H1 (cell line): ENCODE results near the gene GDNF. TPM values are rescaled to one million over a fixed set of nuclear protein-coding genes. Genes with fewer than 3 reads are reported as not detected.

ENCODE experiments used
- CTCF ChIA-PET: fragments of 300-600 bp; sonication (Branson Sonifier 250); formaldehyde crosslinking; loops from one replicate; lab custom pipeline; 2021; ENCODE audit not compliant: partially characterized antibody; lab: Charles Lee
- POLR2A ChIA-PET: fragments of 300-600 bp; sonication (Branson Sonifier 250); formaldehyde crosslinking; loops from one replicate; lab custom pipeline; 2021; ENCODE audit warnings: inconsistent platforms; ENCODE audit not compliant: partially characterized antibody; lab: Charles Lee
- DNase-seq, 2 experiments: peaks; one replicate each; pipeline versions ENCODE4 v3.0.0 to v3.0.0-alpha.2; 2010 to 2022; ENCODE audit warnings: low spot score in 2 of 2, low read depth in 1 of 2, mixed read lengths in 1 of 2
- FAIRE-seq: peaks from 2 replicates; lab custom pipeline; 2011; peaks lifted over from hg19 to GRCh38; lab: Jason Lieb, UNC
- H2AFZ ChIP-seq: 2 replicates; pipeline ENCODE4 v1.8.1; 2012; ENCODE audit warnings: low read length, inconsistent platforms
- H2AK5ac ChIP-seq: 2 replicates; pipeline ENCODE4 v1.6.1; 2013; ENCODE audit warnings: low read depth, low read length
- H2BK120ac ChIP-seq: replicated peaks from 2 replicates; pipeline ENCODE3; 2013; ENCODE audit warnings: low read depth, low read length, inconsistent platforms
- H2BK12ac ChIP-seq: 2 replicates; pipeline ENCODE4 v1.6.1; 2013; ENCODE audit warnings: low read depth, low read length
- H2BK15ac ChIP-seq: 2 replicates; pipeline ENCODE4 v1.6.1; 2013; ENCODE audit warnings: low read length
- H2BK20ac ChIP-seq: 2 replicates; pipeline ENCODE4 v1.6.1; 2013; ENCODE audit warnings: low read length
- H2BK5ac ChIP-seq: 2 replicates; pipeline ENCODE4 v1.6.1; 2013; ENCODE audit warnings: low read depth, low read length
- H3K14ac ChIP-seq: 2 replicates; pipeline ENCODE4 v1.6.1; 2013; ENCODE audit warnings: inconsistent platforms; ENCODE audit not compliant: insufficient read length
- H3K18ac ChIP-seq: 2 replicates; pipeline ENCODE4 v1.6.1; 2013; ENCODE audit warnings: low read length; ENCODE audit errors: extremely low read depth
- H3K23ac ChIP-seq: 2 replicates; pipeline ENCODE4 v1.6.1; 2013; ENCODE audit warnings: inconsistent platforms; ENCODE audit not compliant: insufficient read length
- H3K23me2 ChIP-seq: 2 replicates; pipeline ENCODE4 v1.6.1; 2013; ENCODE audit warnings: low read depth, low read length
- H3K27ac ChIP-seq: 2 replicates; pipeline ENCODE4 v1.6.1; 2011; ENCODE audit warnings: low read depth, low read length, inconsistent platforms
- H3K27me3 ChIP-seq, 4 experiments: replicated peaks in 1 of 4; 1 replicate in 1 of 4; 2 replicates in 3 of 4; pipeline versions ENCODE4 v1.6.1 to v1.8.1; 2011 to 2013; ENCODE audit warnings: low read length in 3 of 4, mild to moderate bottlenecking in 3 of 4, inconsistent platforms in 2 of 4, mixed read lengths in 2 of 4, moderate library complexity in 1 of 4; ENCODE audit not compliant: control insufficient read depth in 3 of 4, insufficient read depth in 3 of 4; ENCODE audit errors: extremely low read depth in 1 of 4
- H3K36me3 ChIP-seq, 4 experiments: 2 replicates each; pipeline versions ENCODE4 v1.6.1 to v1.8.1; 2011 to 2013; ENCODE audit warnings: mild to moderate bottlenecking in 4 of 4, low read length in 3 of 4, moderate library complexity in 2 of 4, control low read depth in 1 of 4, inconsistent platforms in 1 of 4; ENCODE audit not compliant: insufficient read depth in 4 of 4, control insufficient read depth in 2 of 4
- H3K4ac ChIP-seq: replicated peaks from 2 replicates; pipeline ENCODE3; 2013; ENCODE audit warnings: low read length, low read depth, mixed read lengths, inconsistent platforms; ENCODE audit not compliant: insufficient read length
- H3K4me1 ChIP-seq, 4 experiments: replicated peaks in 1 of 4; 1 replicate in 1 of 4; 2 replicates in 3 of 4; pipeline versions ENCODE4 v1.6.1 to v1.8.1; 2011 to 2013; ENCODE audit warnings: low read length in 3 of 4, inconsistent platforms in 2 of 4, mixed read lengths in 1 of 4; ENCODE audit not compliant: insufficient read depth in 4 of 4, control insufficient read depth in 3 of 4
- H3K4me2 ChIP-seq, 2 experiments: 2 replicates each; pipeline versions ENCODE4 v1.6.1 to v1.8.1; 2011 to 2013; ENCODE audit warnings: low read depth in 2 of 2, low read length in 2 of 2, control low read depth in 1 of 2, inconsistent platforms in 1 of 2, mild to moderate bottlenecking in 1 of 2; ENCODE audit not compliant: insufficient read depth in 1 of 2
- H3K4me3 ChIP-seq, 4 experiments: fragments of 200-600, 300-600 bp in 1 of 4; sonication (generic), shearing (Covaris generic), sonication (Bioruptor Twin) in 1 of 4; 2 replicates each; pipeline versions ENCODE4 v1.5.1 to v1.8.1; 2011 to 2016; ENCODE audit warnings: low read length in 4 of 4, low read depth in 3 of 4, control low read depth in 2 of 4, inconsistent platforms in 2 of 4, mild to moderate bottlenecking in 2 of 4, mixed read lengths in 1 of 4, moderate library complexity in 1 of 4; ENCODE audit not compliant: insufficient read depth in 2 of 4; ENCODE audit errors: extremely low read depth in 1 of 4
- H3K56ac ChIP-seq: replicated peaks from 2 replicates; pipeline ENCODE3; 2013; ENCODE audit warnings: low read depth, mild to moderate bottlenecking, mixed read lengths, low read length, inconsistent platforms; ENCODE audit not compliant: insufficient read length
- H3K79me1 ChIP-seq: 2 replicates; pipeline ENCODE4 v1.6.1; 2013; ENCODE audit warnings: low read depth, low read length, control low read depth
- H3K79me2 ChIP-seq, 2 experiments: 2 replicates each; pipeline versions ENCODE4 v1.6.1 to v1.8.1; 2012 to 2013; ENCODE audit warnings: low read length in 2 of 2, mild to moderate bottlenecking in 2 of 2, inconsistent platforms in 1 of 2; ENCODE audit not compliant: insufficient read depth in 2 of 2, control insufficient read depth in 1 of 2
- H3K9ac ChIP-seq, 4 experiments: replicated peaks in 1 of 4; 1 replicate in 1 of 4; 2 replicates in 3 of 4; pipeline versions ENCODE4 v1.6.1 to v1.8.1; 2011 to 2013; ENCODE audit warnings: low read depth in 3 of 4, low read length in 3 of 4, control low read depth in 2 of 4, mild to moderate bottlenecking in 2 of 4, moderate library complexity in 2 of 4, inconsistent platforms in 1 of 4; ENCODE audit errors: extremely low read depth in 1 of 4
- H3K9me3 ChIP-seq, 2 experiments: 2 replicates each; pipeline versions ENCODE4 v1.6.1 to v1.8.1; 2012 to 2013; ENCODE audit warnings: mild to moderate bottlenecking in 2 of 2, moderate library complexity in 2 of 2, control low read depth in 1 of 2, inconsistent platforms in 1 of 2, low read depth in 1 of 2, low read length in 1 of 2, mixed read lengths in 1 of 2; ENCODE audit not compliant: insufficient read depth in 2 of 2
- H4K20me1 ChIP-seq, 2 experiments: replicated peaks in 1 of 2; 2 replicates each; pipeline versions ENCODE3 to v1.8.1; 2011 to 2013; ENCODE audit warnings: inconsistent platforms in 2 of 2, low read length in 2 of 2, mild to moderate bottlenecking in 1 of 2; ENCODE audit not compliant: insufficient read depth in 2 of 2, control insufficient read depth in 1 of 2
- H4K5ac ChIP-seq: 2 replicates; pipeline ENCODE4 v1.6.1; 2013; ENCODE audit warnings: low read length, low read depth, mixed read lengths, inconsistent platforms; ENCODE audit not compliant: insufficient read length
- H4K8ac ChIP-seq: 2 replicates; pipeline ENCODE4 v1.8.0; 2013; ENCODE audit warnings: mild to moderate bottlenecking, moderate library complexity, low read length, inconsistent platforms; ENCODE audit not compliant: insufficient read depth; ENCODE audit errors: extremely low read depth
- H4K91ac ChIP-seq: replicated peaks from 2 replicates; pipeline ENCODE3; 2013; ENCODE audit warnings: low read length, mixed read lengths, inconsistent platforms; ENCODE audit not compliant: insufficient read length
- CREB1 ChIP-seq: IDR thresholded peaks from 2 replicates; pipeline ENCODE4 v1.6.1; 2012; ENCODE audit warnings: inconsistent platforms
- CTBP2 ChIP-seq: IDR thresholded peaks from 2 replicates; pipeline ENCODE4 v1.7.0; 2011; ENCODE audit warnings: borderline replicate concordance, mild to moderate bottlenecking, moderate library complexity, mixed read lengths, low read length; ENCODE audit not compliant: insufficient read depth, insufficient read length
- EGR1 ChIP-seq: IDR thresholded peaks from 2 replicates; pipeline ENCODE4 v1.6.1; 2011; ENCODE audit warnings: low read depth, low read length, borderline replicate concordance
- HDAC6 ChIP-seq: IDR thresholded peaks from one replicate; pipeline ENCODE4 v1.7.1; 2012; ENCODE audit warnings: low read depth, mild to moderate bottlenecking, inconsistent platforms, low read length, moderate library complexity
- JUN ChIP-seq: IDR thresholded peaks from 2 replicates; pipeline ENCODE4 v1.6.1; 2011; ENCODE audit warnings: low read depth, mild to moderate bottlenecking, improper control_type of control experiment, low read length
- KDM1A ChIP-seq: fragments of 200-600, 300-600 bp; sonication (generic); IDR thresholded peaks from 2 replicates; pipeline ENCODE4 v1.7.1; 2016; ENCODE audit warnings: mild to moderate bottlenecking, low read length, borderline replicate concordance
- KDM5A ChIP-seq: fragments of 200-600 bp; IDR thresholded peaks from 2 replicates; pipeline ENCODE4 v1.7.1; 2012; ENCODE audit warnings: mild to moderate bottlenecking, low read length, inconsistent platforms, mixed read lengths
- NANOG ChIP-seq: IDR thresholded peaks from 2 replicates; pipeline ENCODE4 v1.6.1; 2011; ENCODE audit warnings: low read length, low read depth, mild to moderate bottlenecking, inconsistent platforms; ENCODE audit not compliant: insufficient read depth, poor library complexity, severe bottlenecking
- PHF8 ChIP-seq: fragments of 200-600 bp; sonication (generic); conservative IDR thresholded peaks from 2 replicates; pipeline ENCODE4 v1.7.1; 2012; ENCODE audit warnings: low read depth, mild to moderate bottlenecking, inconsistent platforms, low read length, moderate library complexity
- RAD21 ChIP-seq, 2 experiments: IDR thresholded peaks in 1 of 2; conservative IDR thresholded peaks in 1 of 2; 2 replicates each; pipeline ENCODE4 v1.6.1; 2011; ENCODE audit warnings: low read depth in 2 of 2, low read length in 2 of 2, improper control_type of control experiment in 1 of 2, inconsistent platforms in 1 of 2, mild to moderate bottlenecking in 1 of 2, moderate library complexity in 1 of 2
- RFX5 ChIP-seq: IDR thresholded peaks from 2 replicates; pipeline ENCODE4 v1.6.1; 2011; ENCODE audit warnings: low read depth, low read length, improper control_type of control experiment, borderline replicate concordance
- RXRA ChIP-seq: IDR thresholded peaks from 2 replicates; pipeline ENCODE4 v1.6.1; 2011; ENCODE audit warnings: low read depth, mild to moderate bottlenecking, low read length, moderate library complexity; ENCODE audit not compliant: insufficient read depth
- SAP30 ChIP-seq: fragments of 300-600 bp; sonication (generic); IDR thresholded peaks from 2 replicates; pipeline ENCODE4 v1.7.1; 2012; ENCODE audit warnings: low read length, moderate library complexity, mild to moderate bottlenecking, inconsistent platforms; ENCODE audit not compliant: insufficient read depth, insufficient replicate concordance
- SIN3A ChIP-seq, 2 experiments: IDR thresholded peaks in 1 of 2; conservative IDR thresholded peaks in 1 of 2; 2 replicates each; pipeline ENCODE4 v1.6.1; 2011 to 2012; ENCODE audit warnings: low read length in 2 of 2, improper control_type of control experiment in 1 of 2, low read depth in 1 of 2, mild to moderate bottlenecking in 1 of 2
- WGBS, 2 experiments: shearing (Covaris generic) in 1 of 2; methylation state at CpG; one replicate each; pipeline versions ENCODE4 v1.1.6 to v1.1.7; 2013 to 2015; ENCODE audit warnings: low lambda C conversion rate in 2 of 2, mixed read lengths in 2 of 2, inconsistent platforms in 1 of 2, low coverage in 1 of 2, missing lambda C conversion rate in 1 of 2; ENCODE audit not compliant: insufficient replicate concordance in 2 of 2, insufficient coverage in 1 of 2, insufficient read length in 1 of 2; ENCODE audit errors: extremely low coverage in 1 of 2, missing lambda C conversion rate in 1 of 2; 5-methylcytosine and 5-hydroxymethylcytosine counted together
- polyA plus RNA-seq, 7 experiments: library from polyadenylated mRNA; depleted of rRNA in 3 of 7; stranded (reverse) in 5 of 7; unstranded in 2 of 7; fragments of >200 nt in 5 of 7; fragments of 200-250 nt in 2 of 7; gene quantifications; 1 replicate in 5 of 7; 2 replicates in 1 of 7; 4 replicates in 1 of 7; pipeline versions ENCODE4 v1.2.1 to v1.2.3, GENCODE V29; 2011 to 2013; ENCODE audit warnings: missing spikeins in 2 of 7, mixed read lengths in 2 of 7
- total RNA-seq: library from RNA; stranded (reverse); fragmentation: NEBNext Ultra II Directional; extraction: Animal tissue kit (Norgen Biotek cat#: 25700); gene quantifications from 2 replicates; pipeline ENCODE4 v1.2.1, GENCODE V29; 2021

Gene GDNF
- total and polyA plus RNA-seq, 2 of the 8 experiments (the other 6 are each of a cell fraction or from before 2014, with no cell fraction given) = 0.15 to 2.0 TPM

GRCh38 chr5:37888476-37888875 lies 48.6 kb upstream of the GDNF start:
- Histone ChIP-seq H3K4ac (no peak overlapping the region), H3K23me2 (no peaks in the 10 kb centered on the region), H2BK5ac (no peak overlapping the region), H3K14ac (no peak overlapping the region), H4K20me1 (no peaks in the 10 kb centered on the region), H4K5ac (no peak overlapping the region), H3K9me3 (no peaks in the 10 kb centered on the region), H2BK15ac (no peak overlapping the region), H3K23ac (no peak overlapping the region), H2BK120ac (no peak overlapping the region), H3K79me1 (no peaks in the 10 kb centered on the region), H3K36me3 (no peaks in the 10 kb centered on the region), H3K79me2 (no peaks in the 10 kb centered on the region), H3K18ac (no peak overlapping the region), H2BK20ac (no peak overlapping the region), H3K4me1 (no peaks in the 10 kb centered on the region), H3K4me2 (no peak overlapping the region), H4K8ac (no peak overlapping the region), H3K9ac (no peak overlapping the region), H2AFZ (no peak overlapping the region), H4K91ac (no peak overlapping the region), H3K27me3 (no peaks in the 10 kb centered on the region), H3K56ac (no peak overlapping the region), H2BK12ac (no peak overlapping the region), H2AK5ac (no peak overlapping the region), H3K4me3 (no peak overlapping the region), H3K27ac (no peak overlapping the region)
- ChIA-PET POLR2A (no interaction called here), CTCF (interaction anchor here (0.8 to 2.6 kb wide), 2 partner anchors 11 to 114 kb away, joined by 3 to 5 read pairs; no protein-coding TSS in a partner anchor)
- 94% methylated on average over 6 of the region's 6 CpGs; no CpG with 5 or more reads in 1 of the 2 experiments for WGBS, 2 experiments
- DNase-seq (no peak), FAIRE-seq (no peak)
- TF ChIP-seq RXRA = no peak
- no peak for TF ChIP-seq NANOG
- no peak for TF ChIP-seq RAD21 (IDR thresholded peaks at IDR 0.05 in 1 of 2, conservative IDR thresholded peaks at IDR 0.05 in 1 of 2; ENCODE audit: low read depth in 2 of 2, low read length in 2 of 2)
- TF ChIP-seq CREB1 = no peak
- no peak for TF ChIP-seq SAP30
- TF ChIP-seq SIN3A (conservative IDR thresholded peaks at IDR 0.05 in 1 of 2, IDR thresholded peaks at IDR 0.05 in 1 of 2; ENCODE audit: low read depth in 1 of 2, low read length in 2 of 2) = no peak
- no peak for TF ChIP-seq RFX5
- no peak for TF ChIP-seq KDM5A
- TF ChIP-seq PHF8 = no peak
- TF ChIP-seq CTBP2 = no peak
- no peak for TF ChIP-seq EGR1
- TF ChIP-seq KDM1A = no peak
- TF ChIP-seq HDAC6 = no peak
- TF ChIP-seq JUN = no peak
